Dedifferentiated amniotic fluid mesenchymal stem cell (primary cell): ENCODE measurements around the gene SYVN1.

ENCODE experiments used
- DNase-seq: peaks from one replicate; pipeline ENCODE4 v3.0.0-alpha.2; 2016; ENCODE audit errors: extremely low spot score

The SYVN1 gene

DNA sequence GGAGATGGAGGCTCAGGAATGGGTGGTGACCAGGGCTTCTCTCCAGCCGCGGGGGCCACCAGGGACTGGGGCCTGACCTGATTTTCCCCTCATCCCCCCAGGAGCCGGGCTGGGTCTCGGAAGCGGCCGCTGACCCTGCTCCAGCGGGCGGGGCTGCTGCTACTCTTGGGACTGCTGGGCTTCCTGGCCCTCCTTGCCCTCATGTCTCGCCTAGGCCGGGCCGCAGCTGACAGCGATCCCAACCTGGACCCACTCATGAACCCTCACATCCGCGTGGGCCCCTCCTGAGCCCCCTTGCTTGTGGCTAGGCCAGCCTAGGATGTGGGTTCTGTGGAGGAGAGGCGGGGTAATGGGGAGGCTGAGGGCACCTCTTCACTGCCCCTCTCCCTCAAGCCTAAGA, 46.5 kb downstream of the SYVN1 start:
- DNase-seq, result no peak

DNA sequence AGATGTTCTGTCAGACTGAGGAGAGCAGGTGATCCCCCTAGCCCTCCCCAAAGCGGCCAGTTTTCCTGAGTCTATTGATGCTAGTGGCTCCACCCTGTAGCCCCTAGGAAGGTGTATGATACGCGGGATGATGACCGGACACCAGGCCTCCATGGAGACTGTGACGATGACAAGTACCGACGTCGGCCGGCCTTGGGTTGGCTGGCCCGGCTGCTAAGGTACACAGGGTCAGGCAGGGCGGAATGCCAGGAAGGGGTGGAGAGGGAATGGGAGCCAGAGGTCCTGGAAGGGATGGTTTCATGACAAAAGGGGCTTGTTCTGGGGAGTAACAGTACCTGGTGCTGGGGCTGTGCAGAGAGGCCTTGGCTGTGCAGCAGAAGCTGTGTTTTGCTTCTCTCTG, 47.1 kb downstream of the SYVN1 start:
- no peak for DNase-seq

DNA sequence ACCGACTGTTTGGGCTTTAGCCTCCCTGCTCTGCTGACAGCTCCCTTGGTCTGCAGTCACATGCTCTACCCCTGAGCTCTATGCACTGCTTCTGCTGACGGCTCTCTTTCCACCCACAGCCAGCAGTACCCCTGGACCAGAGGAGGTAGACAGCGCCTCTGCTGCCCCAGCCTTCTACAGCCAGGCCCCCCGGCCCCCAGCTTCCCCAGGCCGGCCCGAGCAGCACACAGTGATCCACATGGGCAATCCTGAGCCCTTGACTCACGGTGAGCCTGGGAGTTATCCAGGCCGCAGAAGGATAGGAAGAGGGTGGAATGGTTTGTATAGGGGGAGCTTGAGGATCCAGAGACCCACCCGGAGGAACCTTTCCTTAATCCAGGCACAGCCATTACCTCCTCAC, 47.5 kb downstream of the SYVN1 start:
- no peak for DNase-seq

- no peak for DNase-seq
These were observed 48.9 kb downstream of the SYVN1 start for GRCh38 chr11:65085446-65085845.

DNA sequence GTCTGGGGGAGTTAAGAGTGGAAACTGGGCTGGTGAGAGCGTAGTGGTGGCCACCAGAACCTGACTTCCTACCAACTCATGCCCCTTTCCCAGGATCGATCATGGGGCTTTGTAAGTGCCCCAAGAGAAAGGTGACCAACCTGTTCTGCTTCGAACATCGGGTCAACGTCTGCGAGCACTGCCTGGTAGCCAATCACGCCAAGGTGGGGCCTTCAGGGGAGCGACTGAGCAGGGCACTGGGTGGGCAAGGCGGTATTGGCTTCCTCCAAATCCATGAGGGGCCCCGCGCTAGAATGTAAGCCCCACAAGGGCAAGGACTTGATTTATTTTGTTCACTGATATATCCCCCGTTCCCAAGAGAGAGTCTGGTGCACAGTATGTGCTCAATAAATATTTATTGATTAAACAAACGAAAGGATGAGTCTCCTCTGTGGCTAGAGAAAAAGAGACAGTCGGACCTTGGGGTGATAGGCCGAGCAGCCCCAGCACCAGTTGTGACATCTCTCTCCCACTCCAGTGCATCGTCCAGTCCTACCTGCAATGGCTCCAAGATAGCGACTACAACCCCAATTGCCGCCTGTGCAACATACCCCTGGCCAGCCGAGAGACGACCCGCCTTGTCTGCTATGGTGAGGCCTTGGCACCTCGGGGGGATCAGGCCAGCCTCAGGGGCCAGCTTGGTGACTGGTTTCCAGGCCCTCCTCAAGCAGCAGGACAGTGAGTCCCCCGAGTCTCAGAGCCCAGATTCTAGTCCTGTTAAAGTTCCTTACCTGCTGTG, 49.5 kb downstream of the SYVN1 start:
- DNase-seq, result no peak

DNA sequence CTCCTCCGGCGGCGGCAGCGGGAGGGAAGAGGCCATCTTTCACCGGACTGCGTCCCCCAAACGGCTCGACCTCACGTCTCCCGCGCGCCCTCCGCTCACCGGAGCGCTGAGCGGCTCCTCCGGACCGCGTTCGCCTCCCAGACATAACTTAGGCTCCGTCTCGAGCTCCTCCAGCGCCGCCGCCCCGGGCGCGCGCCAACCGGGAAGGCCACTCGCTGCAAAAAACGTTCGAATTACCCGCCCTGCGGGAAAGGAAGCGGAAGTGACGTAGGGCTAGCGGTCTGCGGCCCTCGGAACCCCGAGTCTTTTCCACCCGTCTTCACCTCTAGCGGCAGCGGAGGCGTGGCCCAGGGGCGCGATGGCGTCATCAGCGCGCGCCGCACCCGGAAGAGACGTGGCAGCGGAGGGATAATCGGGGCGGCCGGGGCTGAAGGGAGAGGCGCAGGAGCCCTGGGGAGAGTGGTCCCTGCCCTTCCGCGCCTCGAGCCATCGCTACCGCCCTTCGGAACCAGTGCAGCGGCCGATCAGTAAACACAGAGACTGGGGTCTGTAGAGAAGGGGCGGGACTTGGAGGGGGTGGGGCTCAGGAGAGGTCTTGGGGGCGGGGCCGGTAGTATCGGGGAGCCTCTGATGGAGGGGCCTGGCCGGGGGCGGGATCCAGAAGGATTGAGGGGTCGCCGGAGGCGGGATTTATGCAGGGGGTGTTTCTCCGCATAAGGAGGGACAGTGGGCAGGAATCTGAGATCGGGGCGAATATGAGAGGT, 50.3 kb downstream of the SYVN1 start, which contains the start of the genes CDCA5 and ZFPL1:
Gene CDCA5 (minus strand): TSS at position 207 of the 764 bp plus-strand sequence. CDS start 62 bp downstream, at position 145.
Gene ZFPL1 (plus strand): TSS at position 389 of the 764 bp plus-strand sequence. CDS start 477 bp downstream, outside the sequence.
- DNase-seq, result peak; percentile 90

DNA sequence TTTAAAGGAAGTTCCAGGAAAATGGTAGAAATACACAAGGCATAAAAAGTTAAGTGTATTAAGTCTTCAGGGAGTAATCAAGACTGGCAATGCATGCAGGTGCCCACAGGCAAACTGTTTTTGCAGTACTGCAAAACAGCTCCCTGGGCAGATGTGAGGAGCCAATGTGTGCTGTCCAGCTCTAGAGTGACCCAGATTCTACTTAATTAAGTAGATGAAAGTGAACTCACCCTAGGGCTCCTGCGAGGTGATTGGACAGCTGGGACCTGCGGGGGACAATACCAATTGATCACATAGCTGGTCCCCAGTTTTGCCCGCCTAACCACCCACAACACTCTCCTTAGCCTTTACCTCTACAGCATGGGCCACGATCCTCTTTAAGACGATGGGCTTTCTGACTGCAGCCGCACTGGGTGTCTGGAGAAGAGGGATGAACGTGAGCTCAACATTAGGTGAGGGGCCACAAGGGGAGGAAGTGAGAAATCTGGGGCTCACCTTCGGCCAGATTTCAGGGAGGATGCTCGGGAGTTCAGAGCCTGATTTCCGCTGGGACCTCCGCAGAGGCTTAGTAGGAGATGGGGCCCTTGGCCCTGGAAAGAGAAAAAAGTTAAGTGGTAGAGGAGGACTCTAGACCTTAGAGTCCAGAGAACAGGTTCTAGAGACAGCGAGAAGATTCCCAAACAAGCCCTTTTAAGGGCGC, 51.0 kb downstream of the SYVN1 start:
- no peak for DNase-seq

GRCh38 chr11:65078786-65079342, 55.5 kb downstream of the SYVN1 start:
- DNase-seq, result no peak

DNA sequence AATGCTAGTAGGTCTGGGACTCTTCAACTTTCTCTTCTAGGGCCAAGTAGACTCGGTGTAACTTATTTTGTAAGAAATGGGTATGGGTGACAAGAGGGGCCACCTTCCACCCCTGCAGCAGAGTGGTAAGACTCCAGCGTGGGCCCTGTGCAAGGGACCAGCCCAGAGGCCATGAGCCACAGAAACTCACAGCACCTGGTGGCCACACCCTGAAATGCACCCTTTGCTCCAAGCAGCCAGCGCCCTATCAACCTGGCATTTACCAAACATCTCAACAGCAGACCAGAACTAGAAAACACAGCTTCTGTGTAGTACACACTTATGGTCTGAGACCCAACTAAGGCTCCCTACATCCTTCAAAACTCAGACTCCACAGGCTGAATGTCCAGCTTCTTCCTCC, 56.2 kb downstream of the SYVN1 start:
- DNase-seq, result no peak

GRCh38 chr11:65077451-65077850, 56.9 kb downstream of the SYVN1 start:
- no peak for DNase-seq
